ENCODE results near the gene DRC1.
A peak's percentile ranks its signal among the peaks of the same experiment; 100 is the strongest.

The DRC1 gene

GRCh38 chr2:26493566-26493965, 91.8 kb downstream of the DRC1 start:
- no peak for DNase-seq (ENCODE audit: low read depth)

- no peak for DNase-seq (ENCODE audit: low read depth)
Observed at GRCh38 chr2:26494199-26494598, 92.5 kb downstream of the DRC1 start.

GRCh38 chr2:26494891-26495290, 93.2 kb downstream of the DRC1 start:
- no peak for DNase-seq (ENCODE audit: low read depth)

GRCh38 chr2:26495705-26496297, 94.1 kb downstream of the DRC1 start:
- DNase-seq (ENCODE audit: low read depth), result no peak

- no peak for DNase-seq (ENCODE audit: low read depth)
Observed at GRCh38 chr2:26500406-26500805, 98.7 kb downstream of the DRC1 start.

GRCh38 chr2:26503231-26503880, 101.6 kb downstream of the DRC1 start:
- DNase-seq (ENCODE audit: low read depth), result peak; percentile 15

- no peak for DNase-seq (ENCODE audit: low read depth)
Observed at GRCh38 chr2:26504002-26504401, 102.3 kb downstream of the DRC1 start.

GRCh38 chr2:26506279-26506678, 104.6 kb downstream of the DRC1 start:
- no peak for DNase-seq (ENCODE audit: low read depth)

Measured in stromal cell of bone marrow (primary cell).